ENCODE data around the gene ASPG. TPM values are rescaled to one million over a fixed set of nuclear protein-coding genes. Genes with fewer than 3 reads are reported as not detected.

ASPG gene
- total RNA-seq, 1 experiment from 2014 or later = not detected

DNA sequence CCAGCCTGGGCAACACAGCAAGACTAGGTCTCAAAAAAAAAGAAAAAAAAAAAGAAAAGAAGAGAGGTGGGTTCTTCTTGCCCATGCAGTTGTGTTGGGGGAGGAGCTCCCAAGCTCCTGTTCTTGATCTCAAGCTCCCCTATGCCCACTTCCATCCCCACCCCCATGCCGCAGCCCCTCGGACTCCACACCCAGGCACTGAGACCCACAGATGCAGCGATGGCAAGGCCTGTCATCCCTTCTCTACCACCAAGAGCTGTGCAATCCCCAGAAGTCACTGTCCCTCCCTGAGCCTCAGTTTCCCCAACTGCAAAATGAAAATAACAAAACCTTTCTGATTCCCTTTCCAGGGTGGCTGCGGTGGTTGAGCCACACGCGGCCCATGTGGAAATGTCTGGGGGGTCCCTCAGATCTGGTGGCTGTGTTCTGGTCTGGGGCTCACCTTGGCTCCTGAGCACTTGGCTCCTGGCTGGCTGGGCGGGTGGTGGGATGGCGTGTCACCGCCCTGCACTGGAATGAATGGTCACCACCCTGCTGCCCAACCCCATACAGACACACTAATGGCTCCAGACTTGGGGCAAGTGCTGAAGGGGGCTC, 30.3 kb downstream of the ASPG start:
- H3K27me3 ChIP-seq (ENCODE audit: low read length) = no peaks in the 10 kb centered on the region
- DNase-seq = no peak
- no peak overlapping the region for H2AFZ ChIP-seq (ENCODE audit: low read length)
- H3K9me3 ChIP-seq (ENCODE audit: low read length) = no peaks in the 10 kb centered on the region
- H3K27ac ChIP-seq (ENCODE audit: low read length) = no peak overlapping the region
- no peaks in the 10 kb centered on the region for H3K36me3 ChIP-seq (ENCODE audit: insufficient read depth, low read length)
- H3K9me2 ChIP-seq (replicated peaks; ENCODE audit: insufficient read depth, low read length) = no peaks in the 10 kb centered on the region
- no peak overlapping the region for H3K9ac ChIP-seq (ENCODE audit: low read length)
- H3K79me2 ChIP-seq (ENCODE audit: low read length) = no peaks in the 10 kb centered on the region
- H3K4me1 ChIP-seq (ENCODE audit: low read length) = no peaks in the 10 kb centered on the region
- no peak overlapping the region for H3K4me2 ChIP-seq (ENCODE audit: low read depth, low read length, poor library complexity, severe bottlenecking)
- H4K20me1 ChIP-seq (ENCODE audit: insufficient read depth, low read depth, low read length) = no peaks in the 10 kb centered on the region; the same call in 1 of the 2 replicates
- H3K4me3 ChIP-seq (ENCODE audit: low read length) = no peak overlapping the region

GRCh38 chr14:104116288-104116755, 30.8 kb downstream of the ASPG start:
- no peak for DNase-seq
- Histone ChIP-seq H3K9ac (ENCODE audit: low read length) (no peak overlapping the region), H3K79me2 (ENCODE audit: low read length) (no peaks in the 10 kb centered on the region), H3K9me2 (replicated peaks; ENCODE audit: insufficient read depth, low read length) (no peaks in the 10 kb centered on the region), H3K4me1 (ENCODE audit: low read length) (no peaks in the 10 kb centered on the region), H3K4me3 (ENCODE audit: low read length) (no peak overlapping the region), H3K36me3 (ENCODE audit: insufficient read depth, low read length) (no peaks in the 10 kb centered on the region), H3K27me3 (ENCODE audit: low read length) (no peaks in the 10 kb centered on the region), H3K4me2 (ENCODE audit: low read depth, low read length, poor library complexity, severe bottlenecking) (no peak overlapping the region), H4K20me1 (ENCODE audit: insufficient read depth, low read depth, low read length) (no peaks in the 10 kb centered on the region; the same call in 1 of the 2 replicates), H3K27ac (ENCODE audit: low read length) (no peak overlapping the region), H2AFZ (ENCODE audit: low read length) (no peak overlapping the region), H3K9me3 (ENCODE audit: low read length) (no peaks in the 10 kb centered on the region)

- no peaks in the 10 kb centered on the region for H3K79me2 ChIP-seq (ENCODE audit: low read length)
- no peak overlapping the region for H3K4me2 ChIP-seq (ENCODE audit: low read depth, low read length, poor library complexity, severe bottlenecking)
- H3K4me3 ChIP-seq (ENCODE audit: low read length) = no peak overlapping the region
- no peak overlapping the region for H3K27ac ChIP-seq (ENCODE audit: low read length)
- H3K4me1 ChIP-seq (ENCODE audit: low read length) = no peaks in the 10 kb centered on the region
- H3K9me3 ChIP-seq (ENCODE audit: low read length) = no peaks in the 10 kb centered on the region
- no peaks in the 10 kb centered on the region for H3K36me3 ChIP-seq (ENCODE audit: insufficient read depth, low read length)
- H3K27me3 ChIP-seq (ENCODE audit: low read length) = no peaks in the 10 kb centered on the region
- no peak for DNase-seq
- H3K9ac ChIP-seq (ENCODE audit: low read length) = no peak overlapping the region
- no peaks in the 10 kb centered on the region; the same call in 1 of the 2 replicates for H4K20me1 ChIP-seq (ENCODE audit: insufficient read depth, low read depth, low read length)
- no peaks in the 10 kb centered on the region for H3K9me2 ChIP-seq (replicated peaks; ENCODE audit: insufficient read depth, low read length)
- no peak overlapping the region for H2AFZ ChIP-seq (ENCODE audit: low read length)
These were observed 31.3 kb downstream of the ASPG start for GRCh38 chr14:104116756-104117340.

GRCh38 chr14:104117341-104118005, 32.0 kb downstream of the ASPG start:
- no peaks in the 10 kb centered on the region for H3K9me2 ChIP-seq (replicated peaks; ENCODE audit: insufficient read depth, low read length)
- no peak overlapping the region for H3K4me3 ChIP-seq (ENCODE audit: low read length)
- H3K27me3 ChIP-seq (ENCODE audit: low read length) = no peaks in the 10 kb centered on the region
- H2AFZ ChIP-seq (ENCODE audit: low read length) = no peak overlapping the region
- H3K4me2 ChIP-seq (ENCODE audit: low read depth, low read length, poor library complexity, severe bottlenecking) = no peak overlapping the region
- H4K20me1 ChIP-seq (ENCODE audit: insufficient read depth, low read depth, low read length) = no peaks in the 10 kb centered on the region; the same call in 1 of the 2 replicates
- no peaks in the 10 kb centered on the region for H3K79me2 ChIP-seq (ENCODE audit: low read length)
- no peak overlapping the region for H3K9ac ChIP-seq (ENCODE audit: low read length)
- H3K36me3 ChIP-seq (ENCODE audit: insufficient read depth, low read length) = no peaks in the 10 kb centered on the region
- no peak for DNase-seq
- no peaks in the 10 kb centered on the region for H3K4me1 ChIP-seq (ENCODE audit: low read length)
- no peaks in the 10 kb centered on the region for H3K9me3 ChIP-seq (ENCODE audit: low read length)
- no peak overlapping the region for H3K27ac ChIP-seq (ENCODE audit: low read length)

- no peaks in the 10 kb centered on the region for H3K9me2 ChIP-seq (replicated peaks; ENCODE audit: insufficient read depth, low read length)
- no peak overlapping the region for H3K9ac ChIP-seq (ENCODE audit: low read length)
- H3K9me3 ChIP-seq (ENCODE audit: low read length) = no peaks in the 10 kb centered on the region
- H3K36me3 ChIP-seq (ENCODE audit: insufficient read depth, low read length) = no peaks in the 10 kb centered on the region
- DNase-seq = no peak
- H4K20me1 ChIP-seq (ENCODE audit: insufficient read depth, low read depth, low read length) = no peaks in the 10 kb centered on the region; the same call in 1 of the 2 replicates
- no peak overlapping the region for H3K27ac ChIP-seq (ENCODE audit: low read length)
- H2AFZ ChIP-seq (ENCODE audit: low read length) = no peak overlapping the region
- H3K4me2 ChIP-seq (ENCODE audit: low read depth, low read length, poor library complexity, severe bottlenecking) = no peak overlapping the region
- no peaks in the 10 kb centered on the region for H3K79me2 ChIP-seq (ENCODE audit: low read length)
- H3K4me1 ChIP-seq (ENCODE audit: low read length) = no peaks in the 10 kb centered on the region
- H3K4me3 ChIP-seq (ENCODE audit: low read length) = no peak overlapping the region
- H3K27me3 ChIP-seq (ENCODE audit: low read length) = no peaks in the 10 kb centered on the region
These were observed 32.7 kb downstream of the ASPG start for GRCh38 chr14:104118006-104118844.

DNA sequence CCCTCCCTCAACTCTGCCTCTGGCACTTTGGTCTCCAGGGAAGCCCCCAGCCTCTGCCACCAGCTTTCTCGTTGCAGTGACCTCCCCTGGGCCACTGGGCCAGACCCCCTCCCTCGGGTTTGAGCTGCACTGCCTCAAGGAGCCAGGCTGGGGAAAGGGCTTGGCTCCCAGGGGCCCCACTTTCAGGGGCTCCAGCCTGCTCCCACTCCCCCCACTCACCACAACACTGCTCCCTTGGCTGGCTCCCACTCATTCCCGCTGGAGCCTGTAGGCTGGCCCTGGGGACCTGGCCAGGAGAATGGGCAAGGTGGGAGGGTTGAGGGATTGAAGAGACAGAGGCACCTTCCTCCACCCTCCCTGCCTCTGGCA, 33.6 kb downstream of the ASPG start:
- H3K9ac ChIP-seq (ENCODE audit: low read length) = no peak overlapping the region
- peaks cover 5% of the 10 kb centered on the region for H3K9me3 ChIP-seq (ENCODE audit: low read length)
- no peak overlapping the region for H2AFZ ChIP-seq (ENCODE audit: low read length)
- no peak overlapping the region for H3K27ac ChIP-seq (ENCODE audit: low read length)
- H3K4me3 ChIP-seq (ENCODE audit: low read length) = no peak overlapping the region
- no peaks in the 10 kb centered on the region for H3K9me2 ChIP-seq (replicated peaks; ENCODE audit: insufficient read depth, low read length)
- no peaks in the 10 kb centered on the region for H3K36me3 ChIP-seq (ENCODE audit: insufficient read depth, low read length)
- no peak overlapping the region for H3K4me2 ChIP-seq (ENCODE audit: low read depth, low read length, poor library complexity, severe bottlenecking)
- no peaks in the 10 kb centered on the region for H3K4me1 ChIP-seq (ENCODE audit: low read length)
- H3K79me2 ChIP-seq (ENCODE audit: low read length) = no peaks in the 10 kb centered on the region
- no peak for DNase-seq
- H4K20me1 ChIP-seq (ENCODE audit: insufficient read depth, low read depth, low read length) = no peaks in the 10 kb centered on the region; the same call in 1 of the 2 replicates
- no peaks in the 10 kb centered on the region for H3K27me3 ChIP-seq (ENCODE audit: low read length)

- Histone ChIP-seq H4K20me1 (ENCODE audit: insufficient read depth, low read depth, low read length) (no peaks in the 10 kb centered on the region; the same call in 1 of the 2 replicates), H3K9ac (ENCODE audit: low read length) (no peak overlapping the region), H2AFZ (ENCODE audit: low read length) (no peak overlapping the region), H3K4me3 (ENCODE audit: low read length) (no peak overlapping the region), H3K4me2 (ENCODE audit: low read depth, low read length, poor library complexity, severe bottlenecking) (no peak overlapping the region), H3K36me3 (ENCODE audit: insufficient read depth, low read length) (no peaks in the 10 kb centered on the region), H3K9me2 (replicated peaks; ENCODE audit: insufficient read depth, low read length) (no peaks in the 10 kb centered on the region), H3K27ac (ENCODE audit: low read length) (no peak overlapping the region), H3K79me2 (ENCODE audit: low read length) (no peaks in the 10 kb centered on the region), H3K4me1 (ENCODE audit: low read length) (no peaks in the 10 kb centered on the region), H3K9me3 (ENCODE audit: low read length) (peaks cover 6% of the 10 kb centered on the region), H3K27me3 (ENCODE audit: low read length) (no peaks in the 10 kb centered on the region)
- DNase-seq = no peak
These were observed 34.2 kb downstream of the ASPG start for GRCh38 chr14:104119488-104120251.
